HepG2 (cell line): ENCODE data around the gene CCL22.

Source experiments
- BHLHE40 ChIP-seq: IDR thresholded peaks from 2 replicates; pipeline ENCODE4 v1.6.1; 2011; ENCODE audit warnings: low read length, improper control_type of control experiment
- CREB1 ChIP-seq, 2 experiments: fragments of 450-650 bp in 1 of 2; IDR thresholded peaks; 2 replicates each; pipeline ENCODE4 v1.6.1; 2016 to 2017; ENCODE audit warnings: control low read depth in 1 of 2, mild to moderate bottlenecking in 1 of 2, missing compliant biosample characterization in 1 of 2, missing genetic modification characterization in 1 of 2
- KDM5B ChIP-seq: sonication (generic); formaldehyde crosslinking; IDR thresholded peaks from 2 replicates; pipeline ENCODE4 v1.4.0; 2020; ENCODE audit warnings: missing genetic modification reagents, mild to moderate bottlenecking, borderline replicate concordance
- ZNF138 ChIP-seq: sonication (generic); formaldehyde crosslinking; IDR thresholded peaks from 2 replicates; pipeline ENCODE4 v1.5.0; 2020; ENCODE audit warnings: mild to moderate bottlenecking, low read depth, missing genetic modification reagents
- ZNF207 ChIP-seq: fragments of 450-650 bp; IDR thresholded peaks from 2 replicates; pipeline ENCODE4 v1.6.1; 2016; ENCODE audit warnings: antibody characterized with exemption, borderline replicate concordance
- ZNF296 ChIP-seq: sonication (generic); formaldehyde crosslinking; conservative IDR thresholded peaks from 2 replicates; pipeline ENCODE4 v1.5.0; 2020; ENCODE audit warnings: mild to moderate bottlenecking, missing genetic modification reagents
- TF ChIP-seq, protein P1 (sequence below), 2 experiments: IDR thresholded peaks; 2 replicates each; pipeline ENCODE4 v1.6.1; 2011 to 2012; ENCODE audit warnings: low read length in 2 of 2, borderline replicate concordance in 1 of 2, low read depth in 1 of 2, mild to moderate bottlenecking in 1 of 2, moderate library complexity in 1 of 2
- TF ChIP-seq, protein P2 (sequence below): sonication (generic); formaldehyde crosslinking; IDR thresholded peaks from 2 replicates; pipeline ENCODE4 v1.8.0; 2022; ENCODE audit warnings: mild to moderate bottlenecking, missing genetic modification reagents; ENCODE audit not compliant: insufficient replicate concordance

DNA sequence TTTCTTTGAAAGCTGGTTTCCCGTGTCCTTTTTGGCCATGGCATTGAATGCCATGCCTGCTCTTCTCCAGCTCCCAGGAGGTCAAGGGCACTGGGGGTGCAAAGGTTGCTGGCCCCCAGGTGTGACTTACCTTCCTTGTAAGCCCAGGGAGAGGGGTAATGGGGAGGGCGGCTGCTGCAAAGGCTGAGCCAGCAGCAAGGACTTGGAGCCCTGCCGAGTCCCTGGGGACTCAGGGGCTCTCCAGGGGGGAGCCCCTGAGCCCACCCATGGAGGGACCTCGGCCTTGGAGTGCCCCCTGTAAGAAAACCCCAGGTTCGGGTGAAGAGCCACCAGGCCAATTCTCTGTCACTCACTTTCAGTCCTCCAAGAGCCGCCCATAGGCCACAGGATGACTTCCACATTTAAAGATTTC is 5.9 kb upstream of the CCL22 start:
- no peak for TF ChIP-seq ZNF296 (CRISPR knock-in tag)
- TF ChIP-seq KDM5B (CRISPR knock-in tag): no peak
- TF ChIP-seq BHLHE40: no peak
- TF ChIP-seq, protein P1, sequence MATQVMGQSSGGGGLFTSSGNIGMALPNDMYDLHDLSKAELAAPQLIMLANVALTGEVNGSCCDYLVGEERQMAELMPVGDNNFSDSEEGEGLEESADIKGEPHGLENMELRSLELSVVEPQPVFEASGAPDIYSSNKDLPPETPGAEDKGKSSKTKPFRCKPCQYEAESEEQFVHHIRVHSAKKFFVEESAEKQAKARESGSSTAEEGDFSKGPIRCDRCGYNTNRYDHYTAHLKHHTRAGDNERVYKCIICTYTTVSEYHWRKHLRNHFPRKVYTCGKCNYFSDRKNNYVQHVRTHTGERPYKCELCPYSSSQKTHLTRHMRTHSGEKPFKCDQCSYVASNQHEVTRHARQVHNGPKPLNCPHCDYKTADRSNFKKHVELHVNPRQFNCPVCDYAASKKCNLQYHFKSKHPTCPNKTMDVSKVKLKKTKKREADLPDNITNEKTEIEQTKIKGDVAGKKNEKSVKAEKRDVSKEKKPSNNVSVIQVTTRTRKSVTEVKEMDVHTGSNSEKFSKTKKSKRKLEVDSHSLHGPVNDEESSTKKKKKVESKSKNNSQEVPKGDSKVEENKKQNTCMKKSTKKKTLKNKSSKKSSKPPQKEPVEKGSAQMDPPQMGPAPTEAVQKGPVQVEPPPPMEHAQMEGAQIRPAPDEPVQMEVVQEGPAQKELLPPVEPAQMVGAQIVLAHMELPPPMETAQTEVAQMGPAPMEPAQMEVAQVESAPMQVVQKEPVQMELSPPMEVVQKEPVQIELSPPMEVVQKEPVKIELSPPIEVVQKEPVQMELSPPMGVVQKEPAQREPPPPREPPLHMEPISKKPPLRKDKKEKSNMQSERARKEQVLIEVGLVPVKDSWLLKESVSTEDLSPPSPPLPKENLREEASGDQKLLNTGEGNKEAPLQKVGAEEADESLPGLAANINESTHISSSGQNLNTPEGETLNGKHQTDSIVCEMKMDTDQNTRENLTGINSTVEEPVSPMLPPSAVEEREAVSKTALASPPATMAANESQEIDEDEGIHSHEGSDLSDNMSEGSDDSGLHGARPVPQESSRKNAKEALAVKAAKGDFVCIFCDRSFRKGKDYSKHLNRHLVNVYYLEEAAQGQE (IDR thresholded peaks at IDR 0.05; ENCODE audit: borderline replicate concordance in 1 of 2, low read depth in 1 of 2, low read length in 2 of 2): no peak
- TF ChIP-seq ZNF138: no peak
- TF ChIP-seq, protein P2, sequence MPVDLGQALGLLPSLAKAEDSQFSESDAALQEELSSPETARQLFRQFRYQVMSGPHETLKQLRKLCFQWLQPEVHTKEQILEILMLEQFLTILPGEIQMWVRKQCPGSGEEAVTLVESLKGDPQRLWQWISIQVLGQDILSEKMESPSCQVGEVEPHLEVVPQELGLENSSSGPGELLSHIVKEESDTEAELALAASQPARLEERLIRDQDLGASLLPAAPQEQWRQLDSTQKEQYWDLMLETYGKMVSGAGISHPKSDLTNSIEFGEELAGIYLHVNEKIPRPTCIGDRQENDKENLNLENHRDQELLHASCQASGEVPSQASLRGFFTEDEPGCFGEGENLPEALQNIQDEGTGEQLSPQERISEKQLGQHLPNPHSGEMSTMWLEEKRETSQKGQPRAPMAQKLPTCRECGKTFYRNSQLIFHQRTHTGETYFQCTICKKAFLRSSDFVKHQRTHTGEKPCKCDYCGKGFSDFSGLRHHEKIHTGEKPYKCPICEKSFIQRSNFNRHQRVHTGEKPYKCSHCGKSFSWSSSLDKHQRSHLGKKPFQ (CRISPR knock-in tag): no peak
- no peak for TF ChIP-seq ZNF207
- TF ChIP-seq CREB1 (IDR thresholded peaks at IDR 0.05): no peak
- no peak for TF ChIP-seq CREB1 (CRISPR knock-in tag; IDR thresholded peaks at IDR 0.05)
